Kasumi-1 (cell line): Measurements from ENCODE around the gene FAM227B.

Source experiments
- DNase-seq, 2 experiments: peaks; one replicate each; lab custom pipeline; 2025; lab: John Stamatoyannopoulos, UW

Gene FAM227B

DNA sequence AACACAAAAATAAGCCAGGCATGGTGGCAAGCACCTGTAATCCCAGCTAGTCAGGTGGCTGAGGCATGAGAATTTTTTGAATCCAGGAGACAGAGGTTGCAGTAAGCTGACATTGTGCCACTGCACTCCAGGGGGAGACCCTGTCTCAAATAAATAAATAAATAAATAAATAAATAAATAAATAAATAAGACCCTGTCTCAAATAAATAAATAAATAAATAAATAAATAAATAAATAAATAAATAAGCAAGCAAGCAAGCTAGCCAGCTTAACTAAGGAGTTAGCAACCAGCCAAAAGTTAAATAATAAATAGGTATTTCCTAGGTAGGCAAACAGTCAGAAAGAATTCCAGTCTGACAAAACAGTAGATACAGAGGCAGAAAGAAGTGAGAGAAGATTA lies 326.7 kb downstream of the FAM227B start:
- no peak for DNase-seq

DNA sequence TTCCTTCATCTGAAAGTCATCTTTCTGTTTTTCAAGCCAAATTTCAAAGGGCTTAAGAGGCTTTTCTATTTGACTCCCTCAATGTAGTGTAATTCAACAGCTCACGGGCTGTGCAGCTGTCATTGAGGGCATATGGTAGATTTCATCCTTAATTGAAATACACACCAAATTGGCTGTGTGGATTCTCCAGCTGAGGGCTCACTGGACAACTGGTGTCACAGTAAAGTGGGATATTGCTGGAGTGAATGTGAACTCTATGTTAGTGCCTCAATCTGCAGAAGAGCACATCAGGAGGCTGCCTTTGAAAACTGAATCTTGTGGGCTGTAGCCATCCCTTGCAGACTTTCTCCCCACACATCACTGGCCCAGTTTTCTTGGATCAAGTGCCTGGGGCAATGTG lies 330.4 kb downstream of the FAM227B start:
- no peak for DNase-seq

DNA sequence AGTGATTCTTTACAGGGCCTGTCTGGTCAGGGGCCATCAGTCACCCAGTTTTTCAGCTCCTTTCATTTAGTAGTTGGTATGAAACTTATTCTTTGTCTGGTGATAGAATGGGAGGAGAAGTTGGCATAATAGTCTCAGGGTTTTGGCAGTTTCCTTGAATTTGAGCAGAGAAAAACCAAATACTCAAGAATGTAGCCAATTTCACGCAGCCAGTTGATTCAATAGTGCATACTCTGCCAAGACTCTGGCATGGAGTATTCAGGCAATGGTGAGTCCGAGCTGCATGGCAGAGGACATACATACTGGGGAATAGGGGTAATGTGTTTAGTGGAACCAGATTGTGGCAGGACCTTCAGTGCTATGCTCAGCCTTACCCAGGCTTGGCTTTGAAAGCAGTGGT lies 332.2 kb downstream of the FAM227B start:
- no peak for DNase-seq

DNA sequence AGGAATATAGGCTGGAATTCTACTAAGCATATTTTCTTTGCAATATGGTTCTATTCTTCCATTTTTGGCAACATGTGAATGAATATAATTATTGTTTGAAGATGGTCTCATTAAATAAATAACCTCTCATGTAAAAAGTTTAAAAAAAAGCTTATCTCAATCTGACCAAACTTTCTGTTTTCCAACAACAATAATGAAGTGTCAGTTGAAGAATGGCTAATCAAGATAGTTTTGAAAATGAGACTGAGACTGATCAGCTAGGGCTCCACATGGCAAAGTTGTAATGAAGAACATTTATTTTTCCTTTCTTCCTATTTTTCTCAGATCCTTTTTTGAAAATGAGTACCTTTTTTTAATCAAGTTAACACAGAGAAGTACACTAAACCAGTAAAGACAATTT lies 333.1 kb downstream of the FAM227B start:
- DNase-seq: no peak

DNA sequence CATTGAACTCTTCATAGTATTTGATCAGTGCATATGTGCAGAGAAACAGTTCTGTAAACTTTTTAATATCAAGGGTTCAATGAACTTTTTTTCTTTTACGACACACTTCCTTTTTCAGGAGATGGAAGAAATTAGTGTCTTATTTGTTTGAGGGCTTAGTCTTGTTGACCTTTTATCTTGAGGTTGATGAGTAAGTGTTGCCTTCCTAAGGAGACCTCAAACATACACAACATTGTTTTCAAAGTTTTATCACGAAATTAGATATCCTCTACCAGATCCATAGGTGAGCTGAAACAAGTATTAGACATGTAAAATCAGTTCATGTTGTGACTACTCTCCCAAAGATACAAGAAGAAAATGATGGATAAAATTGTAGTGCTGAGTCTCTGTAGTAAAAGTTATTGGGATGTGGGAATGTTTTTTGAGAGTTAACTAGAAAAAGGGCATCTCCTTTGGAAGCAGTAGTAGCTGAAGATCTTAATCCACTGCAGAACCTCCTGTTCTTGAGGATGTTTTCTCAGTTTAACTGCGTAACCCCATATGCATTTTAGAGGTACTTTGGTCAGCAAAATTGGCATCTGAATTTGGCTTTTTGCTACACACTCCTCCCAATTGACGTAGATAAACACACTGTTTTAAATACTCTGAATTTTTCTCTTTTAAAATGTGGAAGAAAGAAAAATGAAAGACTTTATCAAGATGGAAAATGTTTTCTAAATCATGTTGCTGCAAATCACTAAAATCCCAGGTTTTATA lies 333.8 kb downstream of the FAM227B start:
- DNase-seq: no peak

DNA sequence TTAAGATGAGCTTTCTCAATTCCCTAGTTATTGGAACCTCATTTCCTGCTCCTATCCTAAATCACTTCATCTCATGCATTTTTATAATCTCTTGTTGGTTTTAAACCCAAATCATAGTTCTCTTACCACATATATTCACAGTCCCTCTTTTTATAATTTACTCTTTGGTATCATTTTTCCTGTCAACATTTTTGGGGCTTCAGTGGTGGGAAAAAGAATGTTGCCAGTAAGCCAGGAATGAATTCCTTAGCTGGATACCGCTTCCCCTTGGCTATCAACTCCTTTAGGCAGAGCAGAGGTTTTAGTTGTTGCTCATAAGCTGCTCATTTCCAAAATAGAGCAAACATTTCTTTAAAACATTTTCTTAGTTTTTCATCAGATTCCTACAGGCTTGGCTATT lies 338.3 kb downstream of the FAM227B start:
- DNase-seq: no peak

DNA sequence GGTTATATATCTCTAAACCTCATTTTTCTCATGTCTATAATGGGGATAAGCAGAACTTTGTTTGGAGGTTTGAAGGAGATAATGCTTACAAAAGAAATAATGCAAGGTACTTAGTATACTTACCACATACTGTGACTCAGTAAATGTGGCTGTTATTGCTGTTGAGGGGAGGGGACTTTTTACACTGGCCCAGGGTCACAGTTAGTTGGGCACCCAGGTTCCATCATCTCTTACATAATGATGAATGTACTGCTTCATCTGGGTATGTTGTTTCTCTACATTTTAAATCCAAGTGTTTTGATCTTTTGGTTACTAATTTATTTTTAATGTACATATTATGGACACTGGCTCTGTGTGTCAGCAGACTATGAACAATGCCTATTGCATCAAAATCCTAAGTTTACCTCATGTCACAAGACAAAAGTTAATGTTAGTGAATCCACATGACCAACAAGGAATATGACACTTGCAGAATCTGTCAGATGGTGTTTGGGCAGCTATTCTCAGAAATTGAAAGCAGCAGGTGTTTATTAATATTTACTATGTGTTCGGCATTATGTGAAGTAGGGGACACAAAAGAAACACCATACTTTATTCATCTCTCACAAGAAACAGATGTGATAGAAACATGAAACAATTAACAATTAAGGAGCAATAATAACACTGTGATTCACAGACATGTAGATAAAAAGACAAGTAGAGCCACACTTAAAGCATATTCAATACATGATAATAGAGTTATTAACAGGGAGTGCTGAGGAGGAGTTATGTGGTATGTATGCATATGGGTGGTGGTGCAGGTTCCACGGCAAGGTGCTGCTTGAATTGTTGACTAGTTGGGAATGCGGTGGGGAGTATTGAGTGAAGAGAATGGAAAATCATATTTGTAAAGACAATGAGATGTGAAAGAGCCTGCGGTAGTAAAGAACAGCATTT lies 340.8 kb downstream of the FAM227B start:
- DNase-seq: no peak

DNA sequence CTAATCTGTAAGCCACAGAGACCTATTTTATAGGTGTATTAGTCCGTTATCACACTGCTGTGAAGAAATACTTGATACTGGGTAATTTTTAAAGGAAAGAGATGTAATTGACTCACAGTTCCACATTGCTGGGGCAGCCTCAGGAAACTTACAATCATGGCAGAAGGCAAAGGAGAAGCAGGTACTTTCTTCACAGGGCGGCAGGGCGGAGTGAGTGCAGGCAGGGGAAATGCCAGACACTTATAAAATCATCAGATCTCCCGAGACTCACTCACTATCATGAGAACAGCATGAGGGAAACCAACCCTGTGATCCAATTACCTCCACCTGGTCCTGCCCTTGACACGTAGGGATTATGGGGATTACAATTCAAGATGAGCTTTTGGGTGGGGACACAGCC lies 341.9 kb downstream of the FAM227B start:
- DNase-seq: no peak
